H9 (cell line): ENCODE data around the gene SSTR1. TPM values are rescaled to one million over a fixed set of nuclear protein-coding genes. Genes with fewer than 3 reads are reported as not detected.

Experiments used
- DNase-seq: peaks from one replicate; pipeline ENCODE4 v3.0.0-alpha.2; 2017
- H2AFZ ChIP-seq: one replicate; pipeline ENCODE4 v1.6.1; 2013; ENCODE audit warnings: mild to moderate bottlenecking, low read length, control low read depth, moderate library complexity
- H2AK5ac ChIP-seq: 2 replicates; pipeline ENCODE4 v1.6.1; 2013; ENCODE audit warnings: low read length, control low read depth, mixed read lengths; ENCODE audit not compliant: insufficient read length
- H2BK120ac ChIP-seq: one replicate; pipeline ENCODE4 v1.6.1; 2013; ENCODE audit warnings: low read depth, mild to moderate bottlenecking, low read length, control low read depth, inconsistent platforms; ENCODE audit not compliant: poor library complexity, severe bottlenecking
- H2BK12ac ChIP-seq: 2 replicates; pipeline ENCODE4 v1.6.1; 2013; ENCODE audit warnings: low read length, control low read depth, mixed read lengths, low read depth; ENCODE audit not compliant: insufficient read length
- H2BK15ac ChIP-seq: 2 replicates; pipeline ENCODE4 v1.6.1; 2013; ENCODE audit warnings: low read depth, low read length, control low read depth
- H2BK20ac ChIP-seq: one replicate; pipeline ENCODE4 v1.6.1; 2013; ENCODE audit warnings: low read depth, mild to moderate bottlenecking, low read length, control low read depth, inconsistent platforms; ENCODE audit not compliant: poor library complexity, severe bottlenecking
- H2BK5ac ChIP-seq: 2 replicates; pipeline ENCODE4 v1.6.1; 2013; ENCODE audit warnings: low read length, control low read depth, mixed read lengths; ENCODE audit not compliant: insufficient read length
- H3K14ac ChIP-seq: 2 replicates; pipeline ENCODE4 v1.6.1; 2013; ENCODE audit warnings: low read length, control low read depth; ENCODE audit not compliant: insufficient read depth
- H3K18ac ChIP-seq: 2 replicates; pipeline ENCODE4 v1.6.1; 2013; ENCODE audit warnings: low read depth, mild to moderate bottlenecking, mixed read lengths, low read length, control low read depth; ENCODE audit not compliant: insufficient read length
- H3K23ac ChIP-seq: 2 replicates; pipeline ENCODE4 v1.6.1; 2013; ENCODE audit warnings: low read length, control low read depth, mixed read lengths, low read depth; ENCODE audit not compliant: insufficient read length
- H3K23me2 ChIP-seq: 2 replicates; pipeline ENCODE4 v1.6.1; 2013; ENCODE audit warnings: low read depth, mild to moderate bottlenecking, mixed read lengths, low read length, control low read depth; ENCODE audit not compliant: insufficient read length, poor library complexity, severe bottlenecking
- H3K27ac ChIP-seq: 2 replicates; pipeline ENCODE4 v1.5.1; 2013; ENCODE audit warnings: low read length, control low read depth, mixed read lengths, low read depth; ENCODE audit not compliant: insufficient read length
- H3K27me3 ChIP-seq: 2 replicates; pipeline ENCODE4 v1.6.1; 2013; ENCODE audit warnings: low read length, control low read depth, inconsistent platforms; ENCODE audit not compliant: insufficient read depth
- H3K4ac ChIP-seq: 2 replicates; pipeline ENCODE4 v1.6.1; 2013; ENCODE audit warnings: low read depth, mild to moderate bottlenecking, control low read depth, inconsistent platforms, low read length, moderate library complexity
- H3K4me1 ChIP-seq: 2 replicates; pipeline ENCODE4 v1.6.1; 2013; ENCODE audit warnings: low read length, control low read depth, inconsistent platforms; ENCODE audit not compliant: insufficient read depth
- H3K4me2 ChIP-seq: 2 replicates; pipeline ENCODE4 v1.6.1; 2013; ENCODE audit warnings: low read length, control low read depth, mixed read lengths; ENCODE audit not compliant: insufficient read length, insufficient read depth
- H3K56ac ChIP-seq: 2 replicates; pipeline ENCODE4 v1.6.1; 2013; ENCODE audit warnings: low read depth, mild to moderate bottlenecking, mixed read lengths, low read length, control low read depth; ENCODE audit not compliant: insufficient read length
- H3K79me1 ChIP-seq: 2 replicates; pipeline ENCODE4 v1.6.1; 2013; ENCODE audit warnings: low read depth, mild to moderate bottlenecking, moderate library complexity, low read length, control low read depth, inconsistent platforms; ENCODE audit not compliant: insufficient read depth, poor library complexity, severe bottlenecking
- H3K79me2 ChIP-seq: 2 replicates; pipeline ENCODE4 v1.6.1; 2013; ENCODE audit warnings: low read length, control low read depth, inconsistent platforms; ENCODE audit not compliant: insufficient read depth
- H3K9ac ChIP-seq: 2 replicates; pipeline ENCODE4 v1.6.1; 2013; ENCODE audit warnings: low read length, control low read depth, mixed read lengths; ENCODE audit not compliant: insufficient read length; ENCODE audit errors: extremely low read depth
- H3K9me3 ChIP-seq: one replicate; pipeline ENCODE4 v1.6.1; 2013; ENCODE audit warnings: low read depth, low read length, inconsistent platforms; ENCODE audit not compliant: control insufficient read depth
- H3T11ph ChIP-seq: one replicate; pipeline ENCODE4 v1.6.1; 2013; ENCODE audit warnings: mild to moderate bottlenecking, low read length, control low read depth, inconsistent platforms
- H4K20me1 ChIP-seq: one replicate; pipeline ENCODE4 v1.6.1; 2013; ENCODE audit not compliant: control insufficient read depth, insufficient read length, insufficient read depth
- H4K5ac ChIP-seq: 2 replicates; pipeline ENCODE4 v1.6.1; 2013; ENCODE audit warnings: low read depth, mild to moderate bottlenecking, mixed read lengths, low read length, control low read depth; ENCODE audit not compliant: insufficient read length
- H4K8ac ChIP-seq: replicated peaks from 2 replicates; pipeline ENCODE4 v1.6.1; 2013; ENCODE audit warnings: low read length, control low read depth, mixed read lengths, low read depth; ENCODE audit not compliant: insufficient read length
- H4K91ac ChIP-seq: 2 replicates; pipeline ENCODE4 v1.6.1; 2013; ENCODE audit warnings: low read depth, mild to moderate bottlenecking, moderate library complexity, mixed read lengths, low read length, control low read depth; ENCODE audit not compliant: insufficient read length
- H3K27ac Mint-ChIP-seq, 3 experiments: 2 replicates in 2 of 3; 3 replicates in 1 of 3; pipeline ENCODE4 v1.8.0; 2020 to 2021; ENCODE audit warnings: mixed read lengths in 3 of 3, mild to moderate bottlenecking in 1 of 3, moderate library complexity in 1 of 3
- H3K27me3 Mint-ChIP-seq: 2 replicates; pipeline ENCODE4 v1.8.0; 2021; ENCODE audit warnings: low read depth, mild to moderate bottlenecking, moderate library complexity, mixed read lengths
- H3K36me3 Mint-ChIP-seq, 3 experiments: 2 replicates in 2 of 3; 3 replicates in 1 of 3; pipeline ENCODE4 v1.8.0; 2020 to 2021; ENCODE audit warnings: low read depth in 3 of 3, mixed read lengths in 3 of 3; ENCODE audit not compliant: insufficient read depth in 1 of 3
- H3K4me1 Mint-ChIP-seq, 2 experiments: 2 replicates each; pipeline ENCODE4 v1.8.0; 2020; ENCODE audit warnings: mixed read lengths in 2 of 2
- H3K4me3 Mint-ChIP-seq, 2 experiments: 2 replicates in 1 of 2; 3 replicates in 1 of 2; pipeline ENCODE4 v1.8.0; 2020 to 2021; ENCODE audit warnings: mild to moderate bottlenecking in 2 of 2, mixed read lengths in 2 of 2, moderate library complexity in 1 of 2
- H3K9me3 Mint-ChIP-seq, 2 experiments: 2 replicates in 1 of 2; 3 replicates in 1 of 2; pipeline ENCODE4 v1.8.0; 2020; ENCODE audit warnings: mild to moderate bottlenecking in 2 of 2, mixed read lengths in 2 of 2, moderate library complexity in 1 of 2
- total RNA-seq: library from RNA; stranded (reverse); gene quantifications from 2 replicates; pipeline ENCODE4 v1.2.1, GENCODE V29; 2021
- TF ChIP-seq, protein P1 (sequence below): fragments of 200-600 bp; sonication (generic); conservative IDR thresholded peaks from 3 replicates; pipeline ENCODE4 v1.8.0; 2021; ENCODE audit warnings: antibody characterized with exemption, mild to moderate bottlenecking

Gene SSTR1
- total RNA-seq, 1 experiment from 2014 or later = 0.98 TPM

DNA sequence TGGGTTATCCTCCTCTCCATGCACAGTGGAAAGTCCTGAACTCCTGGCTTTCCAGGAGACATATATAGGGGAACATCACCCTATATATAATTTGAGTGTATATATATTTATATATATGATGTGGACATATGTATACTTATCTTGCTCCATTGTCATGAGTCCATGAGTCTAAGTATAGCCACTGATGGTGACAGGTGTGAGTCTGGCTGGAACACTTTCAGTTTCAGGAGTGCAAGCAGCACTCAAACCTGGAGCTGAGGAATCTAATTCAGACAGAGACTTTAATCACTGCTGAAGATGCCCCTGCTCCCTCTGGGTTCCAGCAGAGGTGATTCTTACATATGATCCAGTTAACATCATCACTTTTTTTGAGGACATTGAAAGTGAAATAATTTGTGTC is 4.4 kb downstream of the SSTR1 start:
- no peak overlapping the region for H2BK12ac ChIP-seq
- Mint-ChIP-seq H3K27me3 (peaks cover 97% of the 10 kb centered on the region), H3K27ac (no peak overlapping the region), H3K36me3 (peaks cover 0 to 5% (median 0%) of the 10 kb centered on the region in 3 experiments; a peak in 3 of 7 replicates), H3K9me3 (peaks cover 10 to 12% of the 10 kb centered on the region in 2 experiments; a peak in 4 of 5 replicates), H3K4me1 (peaks cover 29 to 43% of the 10 kb centered on the region in 2 experiments), H3K4me3 (peak overlapping the region in 1 of 2 experiments; percentile 47; a peak in 2 of 5 replicates)
- H3K4me1 ChIP-seq = 0 out of 2 replicates have a peak, but pooled peaks cover 2% of the 10 kb centered on the region
- H3K23ac ChIP-seq = no peak overlapping the region
- H4K5ac ChIP-seq = no peak overlapping the region
- no peak overlapping the region for H3K18ac ChIP-seq
- no peak overlapping the region for H2BK20ac ChIP-seq
- no peak overlapping the region for H3K27ac ChIP-seq
- H4K8ac ChIP-seq = no peak overlapping the region
- no peak overlapping the region for H3K14ac ChIP-seq
- H3K9ac ChIP-seq = no peak overlapping the region
- no peak for DNase-seq
- H3K23me2 ChIP-seq = peaks cover 19% of the 10 kb centered on the region
- TF ChIP-seq, protein P1, sequence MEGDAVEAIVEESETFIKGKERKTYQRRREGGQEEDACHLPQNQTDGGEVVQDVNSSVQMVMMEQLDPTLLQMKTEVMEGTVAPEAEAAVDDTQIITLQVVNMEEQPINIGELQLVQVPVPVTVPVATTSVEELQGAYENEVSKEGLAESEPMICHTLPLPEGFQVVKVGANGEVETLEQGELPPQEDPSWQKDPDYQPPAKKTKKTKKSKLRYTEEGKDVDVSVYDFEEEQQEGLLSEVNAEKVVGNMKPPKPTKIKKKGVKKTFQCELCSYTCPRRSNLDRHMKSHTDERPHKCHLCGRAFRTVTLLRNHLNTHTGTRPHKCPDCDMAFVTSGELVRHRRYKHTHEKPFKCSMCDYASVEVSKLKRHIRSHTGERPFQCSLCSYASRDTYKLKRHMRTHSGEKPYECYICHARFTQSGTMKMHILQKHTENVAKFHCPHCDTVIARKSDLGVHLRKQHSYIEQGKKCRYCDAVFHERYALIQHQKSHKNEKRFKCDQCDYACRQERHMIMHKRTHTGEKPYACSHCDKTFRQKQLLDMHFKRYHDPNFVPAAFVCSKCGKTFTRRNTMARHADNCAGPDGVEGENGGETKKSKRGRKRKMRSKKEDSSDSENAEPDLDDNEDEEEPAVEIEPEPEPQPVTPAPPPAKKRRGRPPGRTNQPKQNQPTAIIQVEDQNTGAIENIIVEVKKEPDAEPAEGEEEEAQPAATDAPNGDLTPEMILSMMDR = no peak
- H4K20me1 ChIP-seq = no peaks in the 10 kb centered on the region
- no peak overlapping the region for H2AK5ac ChIP-seq
- H2BK5ac ChIP-seq = no peak overlapping the region
- H3K9me3 ChIP-seq = no peaks in the 10 kb centered on the region
- H3K4me2 ChIP-seq = no peak overlapping the region
- no peak overlapping the region for H2BK15ac ChIP-seq
- H2BK120ac ChIP-seq = no peak overlapping the region
- H3K27me3 ChIP-seq = peaks cover 62% of the 10 kb centered on the region
- no peaks in the 10 kb centered on the region for H3K79me1 ChIP-seq
- no peaks in the 10 kb centered on the region for H3K79me2 ChIP-seq
- H4K91ac ChIP-seq = no peak overlapping the region
- no peak overlapping the region for H2AFZ ChIP-seq
- no peak overlapping the region for H3K4ac ChIP-seq
- no peak overlapping the region for H3T11ph ChIP-seq
- no peak overlapping the region for H3K56ac ChIP-seq
